ENCODE measurements around the gene RNF126.

RNF126 gene

DNA sequence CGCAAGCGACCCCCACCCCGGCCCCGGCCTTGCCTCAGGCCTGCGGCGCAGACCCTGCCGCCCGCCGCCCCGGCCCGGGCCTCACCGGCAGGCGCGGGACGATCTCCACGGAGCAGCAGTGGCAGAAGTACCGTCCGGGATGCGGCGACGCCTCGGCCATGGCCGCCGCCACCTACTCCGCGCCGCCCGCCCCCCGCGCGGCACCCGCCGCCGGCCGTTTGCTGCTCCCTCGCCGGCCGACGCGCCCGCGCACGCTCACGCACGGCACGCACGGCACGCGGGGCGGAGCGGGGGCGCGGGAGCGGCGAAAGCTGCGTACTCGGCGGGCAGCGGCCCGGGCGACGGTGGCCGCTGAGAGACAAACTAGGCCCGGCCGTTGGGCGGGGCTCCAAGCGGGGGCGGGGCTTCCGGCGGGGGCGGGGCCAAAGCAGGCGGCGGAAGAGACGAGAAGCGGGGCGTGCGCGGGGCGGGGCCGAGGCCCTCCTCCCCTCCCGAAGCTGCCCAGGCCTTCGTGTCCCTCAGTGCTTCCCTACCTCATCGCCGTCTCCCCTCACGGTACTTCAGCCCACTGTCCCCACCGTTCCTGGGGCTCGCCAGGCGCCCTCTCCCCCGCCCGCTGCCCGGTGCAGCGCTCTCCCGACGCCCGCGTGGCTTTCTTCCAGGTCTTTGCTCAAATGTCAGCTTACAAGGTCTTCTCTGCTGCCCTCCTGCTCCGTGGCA lies at the start of gene RNF126:
TSS of gene RNF126 (minus strand) at position 253 of the 720 bp plus-strand sequence. CDS start at position 160, 93 bp downstream.
- H3K4me3 ChIP-seq (ENCODE audit: low read length), result peak within 1 kb of the TSS; percentile 78
- DNase-seq (ENCODE audit: low read depth), result peak; percentile 91
- TF ChIP-seq, protein P1, sequence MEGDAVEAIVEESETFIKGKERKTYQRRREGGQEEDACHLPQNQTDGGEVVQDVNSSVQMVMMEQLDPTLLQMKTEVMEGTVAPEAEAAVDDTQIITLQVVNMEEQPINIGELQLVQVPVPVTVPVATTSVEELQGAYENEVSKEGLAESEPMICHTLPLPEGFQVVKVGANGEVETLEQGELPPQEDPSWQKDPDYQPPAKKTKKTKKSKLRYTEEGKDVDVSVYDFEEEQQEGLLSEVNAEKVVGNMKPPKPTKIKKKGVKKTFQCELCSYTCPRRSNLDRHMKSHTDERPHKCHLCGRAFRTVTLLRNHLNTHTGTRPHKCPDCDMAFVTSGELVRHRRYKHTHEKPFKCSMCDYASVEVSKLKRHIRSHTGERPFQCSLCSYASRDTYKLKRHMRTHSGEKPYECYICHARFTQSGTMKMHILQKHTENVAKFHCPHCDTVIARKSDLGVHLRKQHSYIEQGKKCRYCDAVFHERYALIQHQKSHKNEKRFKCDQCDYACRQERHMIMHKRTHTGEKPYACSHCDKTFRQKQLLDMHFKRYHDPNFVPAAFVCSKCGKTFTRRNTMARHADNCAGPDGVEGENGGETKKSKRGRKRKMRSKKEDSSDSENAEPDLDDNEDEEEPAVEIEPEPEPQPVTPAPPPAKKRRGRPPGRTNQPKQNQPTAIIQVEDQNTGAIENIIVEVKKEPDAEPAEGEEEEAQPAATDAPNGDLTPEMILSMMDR (conservative IDR thresholded peaks at IDR 0.05; ENCODE audit: low read length), result no peak

DNA sequence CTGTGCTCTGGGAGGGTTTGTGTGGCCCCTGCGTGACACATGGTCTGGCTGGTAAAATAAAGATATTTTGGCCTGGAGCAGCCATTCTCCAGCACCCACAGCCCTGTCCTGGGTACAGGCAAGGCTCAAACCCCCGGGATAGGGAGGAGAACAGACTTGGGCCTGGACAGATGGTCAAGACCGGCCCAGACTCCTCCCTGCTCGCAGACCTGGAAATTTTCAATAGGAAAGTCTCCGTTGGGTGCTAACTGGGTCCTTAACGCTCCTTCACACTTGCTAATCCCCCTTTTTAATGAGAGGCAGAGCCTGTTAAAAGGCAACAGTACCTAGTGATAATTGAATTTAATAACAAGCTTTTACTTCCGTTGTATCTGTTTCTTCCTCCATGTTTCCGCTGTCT lies 48.2 kb upstream of the RNF126 start:
- TF ChIP-seq, protein P1 (conservative IDR thresholded peaks at IDR 0.05; ENCODE audit: low read length), result no peak
- DNase-seq (ENCODE audit: low read depth), result no peak

DNA sequence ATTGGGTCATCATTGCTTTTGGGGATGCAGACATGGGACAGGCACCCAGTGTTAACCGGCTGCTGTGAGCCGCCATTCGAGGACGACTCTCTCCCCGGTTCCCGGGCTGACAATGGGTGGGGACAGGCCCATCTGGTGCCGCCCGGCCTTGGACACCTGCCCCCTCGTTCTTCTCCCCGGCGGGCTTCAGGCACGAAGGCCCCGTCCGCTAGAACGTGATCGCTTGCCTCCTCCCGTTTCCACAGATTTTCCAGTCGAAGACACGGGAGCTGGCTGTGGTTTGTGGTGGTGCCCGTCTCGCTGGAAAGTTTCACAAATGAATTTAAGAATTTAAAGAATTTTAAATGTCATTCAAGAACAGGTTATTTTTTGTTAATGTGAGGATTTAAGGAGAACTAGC lies 47.8 kb upstream of the RNF126 start:
- no peak overlapping the region for H3K4me3 ChIP-seq (ENCODE audit: low read length)
- TF ChIP-seq, protein P1 (conservative IDR thresholded peaks at IDR 0.05; ENCODE audit: low read length), result no peak
- DNase-seq (ENCODE audit: low read depth), result peak; percentile 44

More for the DNA sequence above, 48.2 kb upstream of the RNF126 start:
- no peak overlapping the region for H3K4me3 ChIP-seq (ENCODE audit: low read length)

DNA sequence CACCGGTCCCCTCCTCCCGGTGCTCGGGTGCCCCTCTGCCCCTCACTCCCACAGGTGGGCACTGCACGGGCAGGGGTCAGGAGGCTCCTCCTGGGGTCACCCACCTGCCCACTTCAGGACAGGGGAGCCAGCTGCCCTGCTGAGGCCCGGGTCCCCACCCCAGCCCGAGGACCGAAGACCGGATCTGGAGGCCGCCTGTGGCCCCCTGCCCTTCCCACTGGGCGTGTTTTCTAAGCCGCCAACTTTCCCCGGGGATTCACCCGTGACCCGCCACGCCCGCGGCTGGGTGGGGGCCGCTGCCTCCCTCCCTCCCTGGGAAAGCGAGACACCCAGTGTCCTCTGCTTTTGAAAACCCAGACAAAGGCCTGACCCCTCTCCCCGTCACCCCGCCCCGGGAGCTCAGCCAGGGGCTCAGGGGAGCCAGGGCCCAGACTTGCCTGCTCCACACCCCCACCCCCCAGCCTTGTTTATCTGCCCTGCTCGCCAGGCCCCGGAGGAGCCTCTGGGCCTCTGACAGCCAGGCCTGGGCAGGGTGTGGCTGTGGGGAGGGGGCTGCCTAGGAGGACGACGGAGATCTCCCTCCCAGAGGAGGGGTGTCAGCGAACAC lies 47.1 kb upstream of the RNF126 start:
- TF ChIP-seq, protein P1 (conservative IDR thresholded peaks at IDR 0.05; ENCODE audit: low read length), result no peak
- DNase-seq (ENCODE audit: low read depth), result no peak
- H3K4me3 ChIP-seq (ENCODE audit: low read length), result no peak overlapping the region

DNA sequence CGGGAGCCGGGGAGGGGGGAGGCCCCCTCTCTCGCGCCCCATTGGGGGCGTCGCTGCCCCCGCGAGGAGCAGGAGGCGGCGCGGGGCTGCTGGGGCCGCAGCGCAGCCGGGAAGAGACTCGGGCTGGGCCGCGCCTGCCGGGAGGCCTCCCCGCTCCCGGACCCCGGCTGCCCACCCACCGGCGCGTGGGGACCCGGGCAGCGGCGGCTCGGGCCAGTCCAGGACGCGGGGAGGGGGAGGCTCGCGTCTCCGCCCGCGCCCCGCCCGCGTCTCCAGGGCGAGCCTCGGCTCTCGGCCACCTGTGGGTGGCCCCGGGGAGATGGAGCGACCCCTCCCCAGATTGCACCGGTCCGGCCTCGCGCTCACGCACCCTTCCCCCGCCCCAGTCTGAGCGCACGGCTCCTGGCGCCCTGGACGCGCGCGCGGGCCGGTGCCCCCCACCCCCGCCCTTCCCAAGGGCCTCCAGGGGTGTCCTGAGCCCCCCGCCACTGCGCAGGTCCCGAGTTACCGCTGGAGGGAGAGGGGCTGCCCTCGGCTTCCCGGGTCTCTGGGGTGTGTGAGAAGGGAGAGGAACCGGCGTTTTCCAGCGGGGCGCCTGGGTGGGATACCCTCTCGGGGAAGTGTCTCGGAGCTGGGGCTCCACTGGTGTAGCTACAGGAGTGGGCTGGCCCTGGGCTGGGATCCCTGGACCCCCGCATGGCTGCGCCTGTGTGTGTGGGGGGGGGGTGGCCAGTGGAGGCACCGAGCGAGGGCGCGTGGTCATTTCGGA lies 46.4 kb upstream of the RNF126 start:
- no peak for DNase-seq (ENCODE audit: low read depth)
- H3K4me3 ChIP-seq (ENCODE audit: low read length), result no peak overlapping the region
- TF ChIP-seq, protein P1 (conservative IDR thresholded peaks at IDR 0.05; ENCODE audit: low read length), result no peak

DNA sequence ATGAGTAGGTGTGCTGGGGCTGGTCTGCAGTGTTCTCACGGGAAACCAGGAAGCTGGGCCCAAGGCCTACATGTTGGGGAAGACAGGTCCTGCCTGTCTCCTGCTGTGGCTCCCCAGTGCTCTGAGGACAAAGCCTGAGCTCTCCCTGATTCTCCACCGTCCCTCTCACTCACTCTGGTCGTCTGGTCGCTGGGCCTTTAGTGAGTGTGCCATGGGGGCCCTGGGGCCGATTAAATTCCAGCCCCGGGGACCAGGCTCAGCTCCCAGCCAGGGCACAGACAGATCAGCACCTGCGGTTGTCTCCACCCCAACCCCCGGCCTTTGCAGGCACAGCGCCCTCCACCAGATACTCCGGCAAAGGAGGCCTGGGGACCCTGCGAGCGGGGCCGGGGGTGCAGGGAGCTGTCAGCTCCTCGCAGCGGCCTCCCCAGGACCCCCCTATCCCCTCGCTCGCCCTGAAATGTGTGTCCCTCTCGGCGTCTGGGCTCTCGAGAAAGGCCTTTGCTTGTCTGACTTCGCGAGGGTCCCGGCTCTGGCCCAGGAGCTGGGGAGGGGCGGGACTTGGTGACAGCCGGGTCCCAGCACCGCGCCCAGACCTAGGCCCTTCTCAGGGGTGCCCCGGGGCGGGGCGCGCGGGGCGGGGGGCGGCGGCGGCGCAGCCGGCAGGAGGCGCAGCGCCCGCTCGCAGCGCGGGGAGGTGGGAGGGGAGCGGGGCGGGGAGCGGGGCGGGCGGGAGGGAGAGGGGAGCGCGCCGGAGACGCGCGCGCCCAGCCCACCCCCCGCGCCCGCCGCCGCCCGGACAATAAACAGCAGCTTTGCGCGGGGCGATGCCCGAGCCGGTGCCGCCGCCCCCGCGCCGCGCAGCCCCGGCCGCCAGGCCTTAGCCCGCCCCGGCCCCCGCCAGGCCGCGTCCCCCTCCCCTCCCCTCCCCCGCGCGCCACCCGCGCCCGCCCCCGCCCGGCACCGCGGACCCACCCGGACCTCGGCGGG lies 45.4 kb upstream of the RNF126 start, which contains the start of gene PALM:
TSS of gene PALM (plus strand) at position 782 of the 990 bp plus-strand sequence. CDS start 212 bp downstream, outside the sequence.
- TF ChIP-seq, protein P1 (conservative IDR thresholded peaks at IDR 0.05; ENCODE audit: low read length), result no peak
- no peak for DNase-seq (ENCODE audit: low read depth)
- no peak within 1 kb of the TSS for H3K4me3 ChIP-seq (ENCODE audit: low read length)

Measured in AG10803 (cell line).